ENCODE results near the gene ASB13. TPM values are rescaled to one million over a fixed set of nuclear protein-coding genes. Genes with fewer than 3 reads are reported as not detected.

ASB13 gene
- total and polyA plus RNA-seq, 10 of the 15 experiments (the other 5 are each of a cell fraction or from before 2014, with no cell fraction given) = 0.02 to 0.59 (median 0.10) TPM; not detected in 2

DNA sequence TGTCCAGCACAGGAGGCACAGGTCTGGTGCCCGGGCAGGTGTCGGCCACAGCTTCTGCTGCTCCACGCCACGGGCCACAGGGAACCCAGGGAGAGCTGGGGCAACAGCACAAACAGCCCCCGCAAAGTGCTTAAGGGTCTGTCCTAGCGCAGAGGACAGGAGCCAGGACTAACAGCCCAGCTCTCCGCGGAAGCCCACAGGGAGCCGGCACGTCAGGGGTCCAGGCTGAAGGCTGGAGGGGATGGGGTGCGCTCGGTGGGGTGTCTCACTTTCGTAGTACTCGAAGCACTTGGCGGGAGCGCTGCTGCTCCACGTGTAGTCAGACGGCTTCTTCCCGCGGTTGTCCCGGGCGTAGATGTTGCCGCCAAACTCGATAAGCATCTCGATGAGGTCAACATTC is 24.9 kb downstream of the ASB13 start:
- TF ChIP-seq NRF1 (conservative IDR thresholded peaks at IDR 0.05; ENCODE audit: low read depth, low read length) (no peak), SUPT20H (IDR thresholded peaks at IDR 0.05; ENCODE audit: borderline replicate concordance, control insufficient read depth, low read depth, low read length) (no peak), PAX5 (IDR thresholded peaks at IDR 0.05; ENCODE audit: borderline replicate concordance, low read depth, low read length) (no peak), RAD21 (IDR thresholded peaks at IDR 0.05; ENCODE audit: insufficient read depth, low read depth, low read length) (no peak), IKZF2 (IDR thresholded peaks at IDR 0.05) (no peak), ZZZ3 (IDR thresholded peaks at IDR 0.05; ENCODE audit: control insufficient read depth, insufficient read length, low read depth) (no peak), ETV6 (conservative IDR thresholded peaks at IDR 0.05 in 1 of 2, IDR thresholded peaks at IDR 0.05 in 1 of 2; ENCODE audit: borderline replicate concordance in 1 of 2, low read depth in 1 of 2) (no peak), SUZ12 (IDR thresholded peaks at IDR 0.05; ENCODE audit: unreplicated experiment) (no peak), NR2C1 (IDR thresholded peaks at IDR 0.05) (no peak), MEF2B (IDR thresholded peaks at IDR 0.05; ENCODE audit: partially characterized antibody, poor library complexity, severe bottlenecking) (no peak), TBL1XR1 (IDR thresholded peaks at IDR 0.05; ENCODE audit: low read depth, low read length) (no peak), HDAC6 (IDR thresholded peaks at IDR 0.05; ENCODE audit: unreplicated experiment) (no peak)
- TF ChIP-seq, protein P1, sequence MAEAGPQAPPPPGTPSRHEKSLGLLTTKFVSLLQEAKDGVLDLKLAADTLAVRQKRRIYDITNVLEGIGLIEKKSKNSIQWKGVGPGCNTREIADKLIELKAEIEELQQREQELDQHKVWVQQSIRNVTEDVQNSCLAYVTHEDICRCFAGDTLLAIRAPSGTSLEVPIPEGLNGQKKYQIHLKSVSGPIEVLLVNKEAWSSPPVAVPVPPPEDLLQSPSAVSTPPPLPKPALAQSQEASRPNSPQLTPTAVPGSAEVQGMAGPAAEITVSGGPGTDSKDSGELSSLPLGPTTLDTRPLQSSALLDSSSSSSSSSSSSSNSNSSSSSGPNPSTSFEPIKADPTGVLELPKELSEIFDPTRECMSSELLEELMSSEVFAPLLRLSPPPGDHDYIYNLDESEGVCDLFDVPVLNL (IDR thresholded peaks at IDR 0.05; ENCODE audit: low read depth, low read length) = no peak
- TF ChIP-seq, protein P2, sequence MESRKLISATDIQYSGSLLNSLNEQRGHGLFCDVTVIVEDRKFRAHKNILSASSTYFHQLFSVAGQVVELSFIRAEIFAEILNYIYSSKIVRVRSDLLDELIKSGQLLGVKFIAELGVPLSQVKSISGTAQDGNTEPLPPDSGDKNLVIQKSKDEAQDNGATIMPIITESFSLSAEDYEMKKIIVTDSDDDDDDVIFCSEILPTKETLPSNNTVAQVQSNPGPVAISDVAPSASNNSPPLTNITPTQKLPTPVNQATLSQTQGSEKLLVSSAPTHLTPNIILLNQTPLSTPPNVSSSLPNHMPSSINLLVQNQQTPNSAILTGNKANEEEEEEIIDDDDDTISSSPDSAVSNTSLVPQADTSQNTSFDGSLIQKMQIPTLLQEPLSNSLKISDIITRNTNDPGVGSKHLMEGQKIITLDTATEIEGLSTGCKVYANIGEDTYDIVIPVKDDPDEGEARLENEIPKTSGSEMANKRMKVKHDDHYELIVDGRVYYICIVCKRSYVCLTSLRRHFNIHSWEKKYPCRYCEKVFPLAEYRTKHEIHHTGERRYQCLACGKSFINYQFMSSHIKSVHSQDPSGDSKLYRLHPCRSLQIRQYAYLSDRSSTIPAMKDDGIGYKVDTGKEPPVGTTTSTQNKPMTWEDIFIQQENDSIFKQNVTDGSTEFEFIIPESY (IDR thresholded peaks at IDR 0.05) = no peak
- TF ChIP-seq, protein P3, sequence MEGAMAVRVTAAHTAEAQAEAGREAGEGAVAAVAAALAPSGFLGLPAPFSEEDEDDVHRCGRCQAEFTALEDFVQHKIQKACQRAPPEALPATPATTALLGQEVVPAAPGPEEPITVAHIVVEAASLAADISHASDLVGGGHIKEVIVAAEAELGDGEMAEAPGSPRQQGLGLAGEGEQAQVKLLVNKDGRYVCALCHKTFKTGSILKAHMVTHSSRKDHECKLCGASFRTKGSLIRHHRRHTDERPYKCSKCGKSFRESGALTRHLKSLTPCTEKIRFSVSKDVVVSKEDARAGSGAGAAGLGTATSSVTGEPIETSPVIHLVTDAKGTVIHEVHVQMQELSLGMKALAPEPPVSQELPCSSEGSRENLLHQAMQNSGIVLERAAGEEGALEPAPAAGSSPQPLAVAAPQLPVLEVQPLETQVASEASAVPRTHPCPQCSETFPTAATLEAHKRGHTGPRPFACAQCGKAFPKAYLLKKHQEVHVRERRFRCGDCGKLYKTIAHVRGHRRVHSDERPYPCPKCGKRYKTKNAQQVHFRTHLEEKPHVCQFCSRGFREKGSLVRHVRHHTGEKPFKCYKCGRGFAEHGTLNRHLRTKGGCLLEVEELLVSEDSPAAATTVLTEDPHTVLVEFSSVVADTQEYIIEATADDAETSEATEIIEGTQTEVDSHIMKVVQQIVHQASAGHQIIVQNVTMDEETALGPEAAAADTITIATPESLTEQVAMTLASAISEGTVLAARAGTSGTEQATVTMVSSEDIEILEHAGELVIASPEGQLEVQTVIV (IDR thresholded peaks at IDR 0.05; ENCODE audit: borderline replicate concordance, partially characterized antibody) = no peak
- TF ChIP-seq, protein P4, sequence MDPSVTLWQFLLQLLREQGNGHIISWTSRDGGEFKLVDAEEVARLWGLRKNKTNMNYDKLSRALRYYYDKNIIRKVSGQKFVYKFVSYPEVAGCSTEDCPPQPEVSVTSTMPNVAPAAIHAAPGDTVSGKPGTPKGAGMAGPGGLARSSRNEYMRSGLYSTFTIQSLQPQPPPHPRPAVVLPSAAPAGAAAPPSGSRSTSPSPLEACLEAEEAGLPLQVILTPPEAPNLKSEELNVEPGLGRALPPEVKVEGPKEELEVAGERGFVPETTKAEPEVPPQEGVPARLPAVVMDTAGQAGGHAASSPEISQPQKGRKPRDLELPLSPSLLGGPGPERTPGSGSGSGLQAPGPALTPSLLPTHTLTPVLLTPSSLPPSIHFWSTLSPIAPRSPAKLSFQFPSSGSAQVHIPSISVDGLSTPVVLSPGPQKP (IDR thresholded peaks at IDR 0.05; ENCODE audit: low read depth, low read length) = no peak
- FAIRE-seq (no peak), DNase-seq (ENCODE audit: low read depth, low spot score) (no peak), ATAC-seq (no peak)
- Histone ChIP-seq H3K9me3 (replicated peaks; ENCODE audit: control insufficient read depth, insufficient read depth, low read length) (no peaks in the 10 kb centered on the region), H3K9ac (ENCODE audit: control insufficient read depth, insufficient read depth, low read length) (no peak overlapping the region), H3K4me3 (no peak overlapping the region), H3K27me3 (replicated peaks in 1 of 2; ENCODE audit: control insufficient read depth in 2 of 2, insufficient read depth in 2 of 2, low read length in 1 of 2) (no peaks in the 10 kb centered on the region), H2AFZ (ENCODE audit: control insufficient read depth, low read depth, low read length) (no peak overlapping the region), H4K20me1 (ENCODE audit: control insufficient read depth, insufficient read depth) (no peaks in the 10 kb centered on the region), H3K4me1 (ENCODE audit: control insufficient read depth, insufficient read depth, low read length) (peaks cover 10% of the 10 kb centered on the region), H3K79me2 (ENCODE audit: control insufficient read depth, insufficient read depth, low read length) (no peaks in the 10 kb centered on the region), H3K27ac (ENCODE audit: control insufficient read depth, insufficient read depth) (no peak overlapping the region), H3K4me2 (ENCODE audit: control insufficient read depth, insufficient read depth) (no peak overlapping the region), H3K36me3 (ENCODE audit: control insufficient read depth in 2 of 2, insufficient read depth in 2 of 2, low read length in 1 of 2) (no peaks in the 10 kb centered on the region)
- ChIA-PET POLR2A (no interaction called here), CTCF (interaction anchor here (1.2 kb wide), 1 partner anchor 12 kb away, joined by 3 read pairs; no protein-coding TSS in a partner anchor), SMC1A (ENCODE audit: uncharacterized antibody, unreplicated experiment) (no interaction called here), RAD21 (ENCODE audit: unreplicated experiment) (no interaction called here)
- in situ Hi-C loops (cut with MboI) (no loop called here), intact Hi-C loops (cut with micrococcal nuclease; ENCODE audit: unreplicated experiment) (no loop called here)
- no TSS peak for BruUV-seq (replicated peaks)
- WGBS (ENCODE audit: insufficient coverage, insufficient replicate concordance, low lambda C conversion rate, missing lambda C conversion rate) = 76% methylated on average over 25 of the region's 25 CpGs
